Endometrial microvascular endothelial cells (primary cell): ENCODE results near the gene HIBADH. TPM values are rescaled to one million over a fixed set of nuclear protein-coding genes. Genes with fewer than 3 reads are reported as not detected.

ENCODE experiments used
- in situ Hi-C: cut with HindIII; loops from 2 replicates; pipeline ENCODE4 v1.10.0; 2017; ENCODE audit warnings: low sequenced_read_pairs, low pct_unique_long_range_greater_than_20kb; ENCODE audit errors: inconsistent ontology term
- total RNA-seq: library from RNA; depleted of rRNA; stranded (reverse); fragments of >200 nt; gene quantifications from one replicate; pipeline ENCODE4 v1.2.3, GENCODE V29; 2015; ENCODE audit errors: inconsistent ontology term

The HIBADH gene
- total RNA-seq, 1 donor from 2014 or later: 46.1 TPM

DNA sequence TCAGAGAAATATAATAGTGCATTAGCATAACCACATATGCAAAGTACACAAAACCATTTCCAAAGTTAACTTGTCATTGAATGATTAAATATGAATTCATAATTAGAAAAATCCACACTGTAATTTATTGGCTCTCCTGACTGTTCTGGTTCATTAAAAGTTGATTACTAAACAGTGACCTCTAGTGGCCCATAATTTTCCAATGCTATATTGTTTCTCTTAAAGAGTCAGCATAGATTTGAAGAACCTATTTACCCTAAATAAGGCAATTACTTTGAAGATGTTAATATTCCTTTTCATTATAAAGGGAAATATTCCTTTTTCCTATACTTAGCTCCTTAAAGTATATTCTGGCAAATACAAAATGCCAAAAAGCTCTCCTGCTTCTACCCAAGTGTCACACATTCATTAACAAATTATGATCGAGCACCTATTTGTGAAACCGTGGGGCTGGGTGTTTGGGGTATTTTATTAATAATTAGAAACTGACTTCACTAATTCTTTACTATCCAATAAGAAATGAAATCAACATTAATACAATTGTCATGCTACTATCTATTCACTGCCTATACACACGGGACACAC lies 86.2 kb downstream of the HIBADH start:
- in situ Hi-C loops: loop anchor here (25.0 kb wide), 1 partner anchor 364 kb away; the partner anchor contains the start of gene HOXA13

DNA sequence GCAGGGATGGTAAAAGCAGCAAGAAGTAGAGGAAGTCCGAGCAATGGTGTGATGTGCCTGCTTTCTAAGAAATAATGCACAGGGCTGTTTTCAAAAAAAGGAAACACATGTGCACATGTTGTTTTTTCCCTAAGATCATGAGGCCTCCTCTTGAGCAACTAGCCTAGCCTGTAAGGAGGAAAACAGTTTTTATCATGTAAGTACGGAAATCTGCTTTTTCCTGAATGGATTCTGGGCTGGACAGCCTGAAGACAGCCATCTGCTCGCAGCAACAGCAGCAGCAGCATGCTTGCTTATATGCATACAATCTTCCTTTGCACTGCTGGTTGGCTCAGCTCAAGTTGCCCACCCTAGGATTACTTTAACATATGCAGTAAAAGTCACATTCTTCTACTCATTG lies 87.1 kb downstream of the HIBADH start:
- in situ Hi-C loops: loop anchor here (25.0 kb wide), 1 partner anchor 363 kb away; the partner anchor contains the start of gene HOXA13

DNA sequence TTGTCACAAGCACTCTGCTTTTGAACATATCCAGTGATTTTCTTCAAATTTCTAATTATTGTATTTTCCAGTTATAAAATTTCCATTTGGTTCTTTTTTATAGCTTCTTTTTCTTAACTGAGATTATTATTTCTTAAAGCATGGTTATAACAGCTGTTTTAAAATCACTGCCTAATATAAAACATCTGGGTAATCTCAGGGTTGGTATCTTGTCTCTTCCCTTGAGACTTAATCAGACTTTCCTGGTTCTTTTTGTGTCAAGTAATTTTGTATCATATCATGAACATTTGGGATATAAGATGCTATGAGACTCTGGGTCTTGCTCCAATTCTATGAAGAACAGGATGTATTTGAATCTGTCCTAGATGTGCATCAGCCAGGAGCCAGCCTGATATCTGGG lies 93.6 kb downstream of the HIBADH start:
- in situ Hi-C loops: no loop called here

DNA sequence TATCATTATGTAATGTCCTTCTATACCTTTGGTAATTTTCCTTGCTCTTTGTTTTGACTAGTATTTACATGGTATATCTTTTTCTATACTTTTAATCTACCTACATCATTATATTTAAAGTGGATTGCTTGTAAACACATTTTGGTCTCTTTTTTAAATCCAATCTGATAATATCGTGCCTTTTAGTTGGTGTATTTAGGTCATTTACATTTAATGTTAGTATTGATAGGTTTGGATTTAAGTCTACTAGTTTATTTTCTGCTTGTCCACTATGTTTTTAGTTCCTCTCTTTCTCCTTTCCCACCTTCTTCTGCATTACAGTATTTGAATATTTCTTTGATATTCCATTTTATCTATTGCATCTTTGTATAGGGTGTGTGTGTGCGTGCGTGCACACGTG lies 95.4 kb downstream of the HIBADH start:
- in situ Hi-C loops: no loop called here

DNA sequence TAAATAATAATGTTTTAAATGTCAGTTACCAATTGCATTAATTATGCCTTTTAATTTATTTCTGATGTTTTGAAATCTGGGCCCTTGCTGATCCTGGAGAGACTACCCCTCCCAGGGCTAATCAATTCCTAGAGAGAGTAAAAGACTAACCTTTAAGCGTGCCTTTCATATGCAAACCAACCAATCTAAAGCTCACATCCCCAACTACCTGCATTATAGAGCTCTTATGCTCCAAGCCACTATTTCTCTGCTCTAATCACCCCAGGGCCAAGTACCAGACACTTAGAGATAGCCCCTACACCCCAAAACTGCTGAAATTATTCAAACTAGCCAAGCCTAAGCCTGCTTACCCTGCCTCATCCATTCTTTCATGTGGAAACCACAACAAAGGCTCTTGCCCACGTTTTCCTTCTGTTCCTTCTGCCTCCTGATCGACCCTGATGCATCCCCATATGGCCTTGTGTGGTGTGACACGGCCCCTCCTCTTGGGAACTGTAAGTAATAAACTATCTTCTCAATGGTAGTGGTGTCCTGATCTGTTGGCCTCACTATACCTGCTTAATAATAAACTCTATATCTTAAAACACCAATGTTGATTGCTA lies 97.7 kb downstream of the HIBADH start:
- in situ Hi-C loops: no loop called here

DNA sequence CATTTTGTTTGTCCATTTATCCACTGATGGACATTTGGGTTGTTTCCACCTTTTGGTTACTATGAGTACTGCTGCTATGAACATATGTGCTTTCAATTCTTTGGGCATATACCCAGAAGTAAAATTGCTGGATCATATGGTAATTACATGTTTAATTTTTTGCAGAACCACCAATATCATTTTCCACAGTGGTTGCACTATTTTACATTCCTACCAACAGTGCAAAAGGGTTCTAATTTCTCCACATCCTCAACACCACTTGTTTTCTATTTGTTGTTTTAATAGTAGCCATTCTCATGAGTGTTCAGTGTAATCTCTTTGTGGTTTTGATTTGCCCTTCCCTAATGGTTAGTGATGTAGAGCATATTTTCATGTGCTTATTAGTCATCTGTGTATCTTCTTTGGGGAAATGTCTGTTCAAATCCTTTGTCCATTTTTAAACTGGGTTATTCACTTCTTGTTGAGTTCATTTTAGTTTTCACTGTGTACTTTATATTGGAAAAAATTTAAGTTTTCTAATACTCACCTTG lies 101.9 kb downstream of the HIBADH start:
- in situ Hi-C loops: no loop called here

DNA sequence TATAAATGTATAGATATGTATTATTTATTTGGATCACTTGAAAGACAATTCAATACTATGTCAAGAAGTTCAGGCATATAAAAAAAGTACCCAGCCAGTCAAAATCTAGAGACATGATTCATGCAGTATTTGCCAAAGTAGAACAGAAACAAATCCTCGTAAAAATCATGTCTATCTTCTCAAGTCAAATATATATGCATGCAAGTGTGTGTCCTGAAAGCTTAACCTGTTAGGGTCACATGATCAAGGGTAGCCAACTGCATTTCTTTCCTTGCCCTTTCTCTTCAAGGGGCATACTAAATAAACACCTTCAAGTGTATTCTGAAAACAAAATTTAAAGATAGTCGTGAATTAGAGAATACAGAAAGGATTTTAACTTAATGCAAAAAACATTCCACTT lies 107.0 kb downstream of the HIBADH start:
- in situ Hi-C loops: no loop called here

DNA sequence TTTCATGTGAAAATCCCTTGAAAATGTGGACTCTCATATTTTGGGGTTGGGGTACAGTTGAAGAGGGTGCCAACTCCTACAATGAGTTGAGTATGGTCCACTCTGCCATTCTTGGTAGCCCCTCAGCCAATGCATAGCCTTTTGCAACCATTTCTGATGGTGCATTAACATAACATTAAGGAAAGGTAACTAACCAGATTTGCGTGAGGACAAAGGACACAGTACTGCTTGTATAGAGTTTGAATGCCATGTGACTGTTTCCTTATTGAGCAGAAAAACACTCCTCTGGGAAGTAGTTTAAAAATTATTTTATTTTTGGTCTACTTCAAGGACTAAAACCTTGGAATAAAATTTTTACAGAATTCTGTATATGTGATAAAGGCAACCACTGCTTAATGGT lies 107.9 kb downstream of the HIBADH start:
- in situ Hi-C loops: no loop called here

DNA sequence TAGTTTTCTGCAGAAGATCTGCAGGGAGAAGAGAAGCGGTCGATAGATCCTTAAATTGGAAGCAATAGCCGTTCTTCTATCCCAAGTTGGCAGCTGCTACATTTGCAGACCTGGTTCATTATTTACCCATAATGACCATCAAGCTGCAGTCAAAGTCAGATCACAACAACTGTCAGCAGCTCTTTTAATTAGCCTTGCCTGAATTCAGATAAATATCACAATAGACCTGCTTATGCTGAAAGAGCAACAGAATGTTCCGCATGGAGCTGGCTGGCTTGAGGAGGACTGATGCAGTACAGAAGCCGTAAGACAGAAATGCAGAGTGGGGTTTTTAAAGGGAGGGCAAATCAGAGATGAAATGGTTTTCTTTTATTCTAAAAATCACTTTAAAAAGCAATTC lies 109.4 kb downstream of the HIBADH start:
- in situ Hi-C loops: no loop called here

DNA sequence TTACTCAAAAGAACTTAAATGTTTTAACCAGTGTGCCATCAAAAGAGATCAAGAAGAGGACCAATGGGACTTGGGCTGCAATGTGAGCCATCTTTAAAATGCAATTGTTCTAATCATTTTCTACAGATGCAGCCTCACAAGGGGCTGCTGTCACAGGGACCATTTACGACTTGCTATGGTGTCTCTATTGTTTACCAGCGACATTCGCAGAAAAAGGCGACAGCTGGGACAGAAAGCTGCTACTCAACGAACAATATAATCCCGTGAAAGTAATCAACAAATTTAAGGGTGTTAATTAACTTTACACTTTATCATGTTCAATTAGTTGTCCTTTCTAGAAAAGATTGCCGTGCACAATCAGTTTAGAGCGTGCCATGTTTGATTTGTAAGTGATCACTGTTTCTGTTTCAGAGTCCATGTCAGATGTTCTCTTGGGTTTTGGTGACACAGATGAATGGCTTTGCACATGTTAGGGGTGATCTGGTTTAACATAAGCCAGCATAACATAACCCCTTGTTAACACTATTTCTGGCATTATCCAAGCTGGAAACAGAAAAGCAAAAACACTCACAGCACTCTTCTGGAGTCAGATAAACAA lies 110.8 kb downstream of the HIBADH start:
- in situ Hi-C loops: no loop called here

DNA sequence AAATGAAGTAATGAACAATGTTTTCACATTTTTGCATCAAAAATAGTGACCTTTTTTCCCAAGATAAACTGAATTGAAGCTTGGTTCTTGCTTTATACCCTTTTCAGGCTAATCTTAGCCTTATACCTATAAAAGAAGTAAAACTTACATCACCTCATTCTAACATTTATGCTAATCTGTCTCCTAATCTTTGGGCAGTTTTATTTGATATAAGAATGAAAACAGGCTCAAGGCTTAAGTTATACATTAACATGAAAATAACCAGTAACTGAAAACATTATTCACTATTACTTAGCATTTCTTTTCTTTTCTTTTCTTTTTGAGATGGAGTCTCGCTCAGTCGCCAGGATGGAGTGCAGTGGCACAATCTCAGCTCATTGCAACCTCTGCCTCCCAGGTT lies 113.1 kb downstream of the HIBADH start:
- in situ Hi-C loops: no loop called here

DNA sequence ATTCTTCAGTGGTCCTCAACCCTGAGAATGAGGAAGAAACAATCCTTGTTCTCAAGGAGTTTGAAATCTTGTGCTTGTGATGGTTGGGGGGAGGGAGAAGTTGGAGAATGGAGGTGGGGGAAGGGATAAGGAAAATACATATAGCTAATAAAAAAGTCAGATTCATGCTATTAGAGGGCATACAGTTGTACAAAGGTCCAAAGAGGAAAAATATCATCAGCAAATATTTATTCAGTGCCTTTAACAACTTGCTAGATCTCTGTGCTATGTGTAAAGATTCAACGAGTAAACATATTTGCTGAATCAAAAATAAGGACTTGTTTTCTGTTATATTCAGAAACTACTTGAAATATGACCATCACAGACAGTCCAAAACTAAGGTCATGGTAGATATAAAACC lies 114.4 kb downstream of the HIBADH start:
- in situ Hi-C loops: no loop called here

DNA sequence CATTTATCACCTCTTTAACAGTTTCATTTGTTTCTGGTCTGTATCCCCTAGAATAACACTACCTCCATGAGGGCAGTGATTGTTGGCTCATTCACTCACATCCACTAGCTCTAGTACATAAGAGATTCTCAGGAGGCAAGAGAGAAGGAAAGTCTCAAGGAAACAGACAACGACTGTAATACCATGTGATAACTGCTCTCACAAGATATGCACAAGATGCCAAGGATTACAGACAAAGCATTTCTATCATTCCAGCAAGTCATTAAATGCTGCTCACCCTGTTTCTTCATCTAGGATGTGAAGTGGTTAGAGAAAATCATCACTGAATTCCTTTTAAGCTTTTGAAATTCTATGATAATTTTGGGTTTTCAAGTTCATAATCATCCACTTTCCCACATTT lies 115.3 kb downstream of the HIBADH start:
- in situ Hi-C loops: no loop called here

DNA sequence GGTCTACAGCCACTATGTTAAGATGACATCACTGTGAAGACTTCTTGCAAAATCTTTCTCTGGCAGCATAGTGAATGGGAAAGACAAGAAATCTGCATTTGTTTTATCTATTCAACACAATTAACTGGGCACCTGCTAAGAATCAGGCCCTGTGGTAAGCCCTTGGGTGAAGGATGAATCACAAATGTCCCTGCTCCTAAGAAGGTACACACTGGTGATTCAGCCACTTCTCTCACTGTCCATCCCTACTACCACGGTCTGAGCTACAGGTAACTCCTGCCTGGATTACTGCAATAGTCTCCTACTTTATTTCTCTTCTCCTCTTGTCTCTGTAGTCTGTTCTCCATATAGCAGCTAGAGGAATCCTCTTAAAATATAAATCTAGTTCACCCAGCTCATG lies 116.1 kb downstream of the HIBADH start:
- in situ Hi-C loops: no loop called here

DNA sequence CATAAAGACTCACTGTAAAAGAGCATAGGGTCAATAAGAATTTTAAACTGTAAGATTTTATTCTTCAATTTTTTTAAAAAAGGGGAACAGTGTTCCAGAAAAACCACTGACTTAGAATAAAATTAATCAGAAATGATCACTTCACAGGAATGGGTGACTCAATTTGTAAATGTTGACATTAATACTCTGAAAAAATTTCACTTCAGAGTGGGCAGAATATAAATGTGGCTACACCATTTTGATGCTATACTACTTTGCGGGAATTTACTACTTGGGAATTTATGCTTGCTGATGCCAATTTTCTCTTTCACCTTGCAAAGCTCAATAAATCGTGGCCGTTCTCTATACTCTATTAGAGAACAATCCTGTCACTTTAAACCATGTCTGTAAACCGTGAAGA lies 126.9 kb downstream of the HIBADH start:
- in situ Hi-C loops: no loop called here

DNA sequence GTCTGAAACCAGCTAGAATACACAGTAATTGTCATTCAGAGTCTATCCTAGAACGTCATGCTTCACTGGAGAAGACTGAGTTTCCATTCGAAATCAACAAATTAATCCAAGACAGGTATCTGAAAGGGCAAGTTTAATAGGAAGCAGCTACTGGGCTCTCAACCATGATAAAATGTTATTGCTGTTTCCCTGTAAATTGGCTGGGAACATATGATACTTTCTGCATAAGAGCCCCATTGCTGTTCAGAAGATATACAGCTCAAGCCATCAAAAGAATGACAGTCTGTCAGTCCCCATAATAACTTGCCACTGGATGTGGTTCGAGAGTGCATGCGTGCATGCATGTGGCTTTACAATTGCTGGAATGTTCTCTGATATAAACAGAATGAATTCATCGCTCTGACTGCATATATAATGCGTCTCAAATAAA lies 129.0 kb downstream of the HIBADH start:
- in situ Hi-C loops: no loop called here

DNA sequence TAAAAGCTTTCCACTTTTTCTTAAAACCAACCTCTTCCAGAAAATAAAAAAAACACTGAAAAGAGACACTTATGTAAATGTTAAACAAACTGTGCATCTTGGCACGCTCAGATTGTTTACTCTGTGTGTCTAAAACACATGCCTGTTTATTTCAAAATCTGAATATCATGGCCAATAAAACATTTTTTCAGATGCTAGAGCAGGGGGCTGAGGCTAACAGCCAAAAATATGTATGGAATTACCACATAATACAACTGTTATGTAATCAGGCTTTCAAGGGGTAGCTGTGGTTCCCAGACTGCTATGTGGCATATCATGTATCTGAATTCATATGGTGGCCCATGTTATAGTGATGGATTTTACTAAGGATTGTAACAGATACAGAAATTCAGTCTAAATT lies 130.4 kb downstream of the HIBADH start:
- in situ Hi-C loops: no loop called here

DNA sequence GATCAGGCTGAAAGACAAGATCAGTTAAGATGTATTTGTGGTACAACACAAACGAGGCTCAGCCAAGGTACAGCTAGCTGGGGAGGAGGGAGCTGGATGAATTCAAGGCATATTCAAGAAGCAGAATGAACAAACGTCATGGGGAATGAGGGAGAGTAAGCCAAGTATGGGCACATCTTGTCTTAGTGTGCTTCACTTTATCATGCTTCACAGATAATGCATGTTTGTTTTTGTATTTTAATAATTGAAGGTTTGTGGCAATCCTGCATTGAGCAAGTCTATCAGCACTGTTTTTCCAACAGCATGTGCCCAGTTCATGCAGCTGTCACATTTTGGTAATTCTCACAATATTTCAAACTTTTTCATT lies 135.4 kb downstream of the HIBADH start:
- in situ Hi-C loops: no loop called here

DNA sequence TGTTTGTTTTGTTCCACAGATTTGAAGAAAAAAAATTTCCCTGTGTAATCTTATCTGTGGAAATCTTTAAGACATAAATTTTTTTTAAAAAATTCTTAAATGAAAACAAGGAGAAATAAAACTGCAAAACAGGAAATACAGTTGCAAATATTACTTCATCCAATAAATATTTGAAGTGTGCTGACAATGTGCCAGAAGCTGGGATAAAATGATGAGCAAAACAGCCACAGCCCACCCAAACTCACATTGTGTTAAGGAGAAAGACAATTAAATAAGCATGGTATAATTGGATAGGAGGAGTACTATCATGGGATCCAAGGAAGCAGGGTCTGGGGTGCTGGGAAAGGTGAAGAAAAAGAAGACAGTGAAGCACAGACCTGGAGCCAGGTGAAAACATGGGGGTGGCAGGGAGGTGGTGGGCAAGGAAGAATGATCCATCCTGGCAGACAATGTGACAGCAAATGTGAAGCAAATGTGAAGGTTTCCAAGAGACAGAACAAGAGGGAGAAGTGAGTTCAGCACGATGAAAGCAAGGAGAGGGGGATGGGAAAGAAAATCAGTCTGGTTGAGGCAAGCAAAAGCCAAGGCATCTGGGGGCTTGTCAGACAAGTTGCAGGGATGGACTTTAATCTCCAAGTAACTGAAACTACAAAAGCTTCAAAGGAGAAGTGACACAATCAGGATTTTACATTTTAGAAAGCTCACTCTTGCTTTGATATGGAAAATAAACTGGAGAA lies 135.9 kb downstream of the HIBADH start:
- in situ Hi-C loops: no loop called here

DNA sequence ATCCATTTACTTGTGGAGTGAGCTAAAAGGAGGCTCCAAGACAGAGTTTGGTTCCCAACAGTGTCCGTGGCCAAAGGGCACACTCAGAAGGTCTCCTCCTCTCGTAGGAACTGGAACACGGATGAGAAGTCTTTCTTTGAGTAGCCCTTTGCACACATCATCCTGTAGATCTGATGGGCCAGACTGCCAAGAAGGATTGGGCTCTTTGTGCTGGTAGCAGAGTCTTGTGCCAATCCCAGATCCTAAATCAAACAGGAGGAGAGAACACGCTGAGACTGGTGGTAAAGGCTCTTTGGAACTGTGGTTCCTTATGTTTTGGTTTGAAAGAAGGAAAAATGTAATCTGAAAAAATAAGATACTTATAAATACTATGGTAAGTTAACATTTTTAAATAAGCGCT lies 136.6 kb downstream of the HIBADH start:
- in situ Hi-C loops: no loop called here
